Fibroblast of villous mesenchyme (primary cell): Measurements from ENCODE around the gene STK10. TPM values are rescaled to one million over a fixed set of nuclear protein-coding genes. Genes with fewer than 3 reads are reported as not detected.

Experiments
- DNase-seq: peaks from one replicate; pipeline ENCODE4 v3.0.0-alpha.2; 2010; ENCODE audit warnings: low read depth
- H3K4me3 ChIP-seq: 2 replicates; pipeline ENCODE4 v1.5.1; 2011; ENCODE audit warnings: low read depth, mild to moderate bottlenecking, low read length
- CTCF ChIP-seq: IDR thresholded peaks from 2 replicates; pipeline ENCODE4 v1.5.1; 2012; ENCODE audit warnings: low read depth, mild to moderate bottlenecking, low read length; ENCODE audit not compliant: insufficient read depth
- total RNA-seq: library from RNA; depleted of rRNA; stranded (reverse); fragments of >200 nt; gene quantifications from 2 replicates; pipeline ENCODE4 v1.2.3, GENCODE V29; 2012

The STK10 gene
- total RNA-seq, 1 donor = 32.4 TPM

GRCh38 chr5:172223901-172224873 lies 36.2 kb upstream of the STK10 start:
- DNase-seq = no peak
- TF ChIP-seq CTCF = no peak
- no peak overlapping the region for H3K4me3 ChIP-seq

DNA sequence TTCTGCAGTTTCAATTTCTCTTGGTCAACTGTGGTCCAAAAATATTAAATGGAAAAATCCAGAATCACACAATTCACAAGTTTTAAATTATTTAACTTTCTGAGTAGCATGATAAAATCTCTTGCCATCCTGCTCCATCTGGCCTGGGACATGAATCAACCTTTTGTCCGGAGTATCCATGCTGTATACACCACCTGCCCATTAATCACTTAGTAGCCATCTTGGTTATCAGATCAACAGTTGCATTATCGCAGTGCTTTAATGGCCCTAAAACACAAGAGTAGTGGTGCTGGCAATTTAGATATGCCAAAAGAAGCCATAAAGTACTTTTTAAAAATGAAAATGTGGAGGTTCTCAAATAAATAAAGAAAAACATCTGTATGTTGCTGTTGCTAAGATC lies 31.3 kb upstream of the STK10 start:
- no peak for TF ChIP-seq CTCF
- no peak overlapping the region for H3K4me3 ChIP-seq
- no peak for DNase-seq

DNA sequence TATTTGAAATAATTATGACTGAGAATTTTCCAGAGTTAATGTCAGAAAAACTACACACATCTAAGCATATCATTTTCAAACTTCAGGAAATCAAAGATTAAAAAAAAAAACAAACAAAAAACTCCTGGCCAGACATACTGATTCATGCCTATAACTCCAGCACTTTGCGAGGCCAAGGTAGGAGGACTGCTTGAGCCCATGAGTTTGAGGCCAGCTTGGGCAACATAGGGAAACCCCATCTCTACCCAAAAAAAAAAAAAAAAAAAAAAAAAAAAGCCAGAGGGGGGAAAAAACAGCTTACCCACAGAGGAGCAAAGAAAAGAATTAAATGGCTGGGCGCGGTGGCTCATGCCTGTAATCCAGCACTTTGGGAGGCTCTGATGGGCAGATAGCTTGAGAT lies 28.3 kb upstream of the STK10 start:
- no peak overlapping the region for H3K4me3 ChIP-seq
- DNase-seq = no peak
- no peak for TF ChIP-seq CTCF

- no peak for TF ChIP-seq CTCF
Observed at GRCh38 chr5:172213126-172213525, 25.1 kb upstream of the STK10 start.

GRCh38 chr5:172211676-172212075 lies 23.7 kb upstream of the STK10 start:
- no peak for DNase-seq
- no peak overlapping the region for H3K4me3 ChIP-seq
- TF ChIP-seq CTCF = no peak

More at GRCh38 chr5:172213126-172213525, 25.1 kb upstream of the STK10 start:
- DNase-seq = no peak
- no peak overlapping the region for H3K4me3 ChIP-seq

- no peak for DNase-seq
- TF ChIP-seq CTCF = no peak
- no peak overlapping the region for H3K4me3 ChIP-seq
Observed at GRCh38 chr5:172209714-172210113, 21.7 kb upstream of the STK10 start.
